GM21515 (cell line): ENCODE measurements around the gene PLA2G7.
"Not testable (repeated sequence)": the region's sequence is repeated elsewhere in the genome, so short reads cannot be mapped to it uniquely, and the experiment has no call there.

Experiments used
- ATAC-seq: cut with Tn5 transposase; IDR thresholded peaks from one replicate; pipeline ENCODE4 v1.9.1; 2021; ENCODE audit not compliant: unreplicated experiment

PLA2G7 gene

DNA sequence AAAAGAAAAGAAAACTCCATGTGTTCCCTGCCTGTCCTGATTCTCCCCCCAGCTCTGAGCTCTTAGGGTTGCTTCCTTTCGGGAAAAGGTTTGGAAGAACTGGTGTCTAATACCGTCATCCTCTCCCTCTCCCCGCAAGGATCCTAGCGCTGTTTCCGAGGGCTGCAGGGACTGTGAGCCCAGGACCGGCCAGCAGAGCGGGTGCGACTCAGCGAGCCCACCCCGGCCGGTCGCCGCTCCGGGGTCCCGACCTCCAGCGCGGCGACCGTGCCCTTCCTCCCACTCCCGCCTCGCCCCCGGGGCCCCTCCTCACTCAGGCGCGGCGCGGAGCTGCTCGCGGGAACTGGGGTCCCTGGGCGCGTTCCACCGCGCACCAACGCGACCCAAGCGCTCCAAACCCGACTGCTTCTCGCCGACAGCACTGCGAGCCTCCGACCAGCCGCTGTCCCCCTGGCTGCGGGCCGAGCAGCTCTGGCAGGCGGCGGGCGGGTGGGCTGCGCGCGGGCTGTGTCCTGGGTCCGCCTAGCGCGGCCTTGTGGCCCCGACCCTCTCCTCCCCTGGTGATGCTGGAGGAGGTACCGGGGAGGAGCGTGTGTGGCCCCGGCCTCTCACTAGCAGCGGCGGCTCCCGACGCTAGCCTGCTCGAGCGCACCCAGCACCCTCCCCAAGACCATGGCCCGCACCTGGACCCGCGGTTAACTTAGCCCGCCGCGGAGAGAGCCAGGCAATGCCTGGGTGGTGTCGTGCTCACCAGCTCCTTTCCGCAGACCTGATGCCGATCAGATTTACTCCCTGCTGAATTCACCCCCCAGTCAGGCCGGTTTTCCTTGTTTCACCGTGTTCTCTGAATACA lies at the start of gene PLA2G7:
TSS of gene PLA2G7 (minus strand) at position 509 of the 853 bp plus-strand sequence. CDS start 12,484 bp downstream, outside the sequence.
- no peak for ATAC-seq

DNA sequence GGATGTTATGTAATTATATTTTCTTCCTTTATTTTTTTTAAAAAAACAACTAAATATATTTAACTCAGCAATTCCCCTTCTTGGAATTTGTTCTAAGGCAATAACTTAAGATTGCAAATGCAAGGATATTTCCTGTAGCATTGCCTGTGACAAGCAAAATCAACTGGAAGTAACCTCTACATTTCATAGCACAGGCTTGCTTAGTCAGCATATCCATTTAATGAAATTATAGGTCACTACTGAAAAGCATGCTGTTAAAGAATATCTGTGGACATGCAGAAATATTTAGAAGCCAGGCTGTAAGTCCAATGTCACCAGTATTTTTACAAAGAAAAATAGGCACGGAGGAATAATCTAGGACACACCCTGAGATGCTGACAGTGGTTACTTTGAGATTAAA lies 49.4 kb upstream of the PLA2G7 start:
- no peak for ATAC-seq

DNA sequence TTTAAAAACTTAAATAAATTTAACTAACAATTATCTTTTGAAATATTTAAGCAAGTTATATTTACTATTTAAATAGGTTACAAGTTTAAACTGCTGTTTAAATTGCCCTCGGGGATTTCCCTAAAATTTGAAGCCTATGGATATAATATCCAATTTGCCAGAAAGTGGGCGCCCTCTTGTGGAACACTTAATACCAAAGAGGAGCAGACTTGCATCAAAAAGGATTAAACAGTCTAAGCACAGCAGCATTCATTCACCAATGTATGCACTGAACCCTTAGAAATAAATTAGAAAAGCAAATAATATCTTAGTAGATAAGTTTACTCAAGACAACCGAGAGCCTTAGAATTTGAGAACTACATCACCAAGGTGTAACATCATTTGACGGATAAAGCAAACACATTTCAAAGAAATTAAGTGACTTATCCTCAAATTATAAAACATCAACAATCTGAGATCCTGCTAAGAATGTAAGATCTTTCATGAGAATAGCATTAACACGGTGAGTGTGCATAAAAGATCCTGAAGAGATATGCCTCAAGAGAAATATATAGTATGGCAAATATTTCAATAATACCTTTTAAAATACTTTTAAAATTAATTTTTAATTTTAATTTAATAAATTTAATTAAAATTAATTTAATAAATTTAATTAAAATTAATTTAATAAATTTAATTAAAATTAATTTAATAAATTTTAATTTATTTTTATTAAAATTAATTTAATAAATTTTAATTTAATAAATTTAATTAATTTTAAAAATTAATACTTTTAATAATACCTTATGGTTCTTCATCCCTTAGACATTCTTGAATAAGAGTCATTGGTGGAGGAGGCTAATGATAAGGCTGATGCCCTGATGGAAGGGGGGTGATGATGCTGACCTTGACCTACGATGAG lies 46.6 kb upstream of the PLA2G7 start:
- no peak for ATAC-seq

DNA sequence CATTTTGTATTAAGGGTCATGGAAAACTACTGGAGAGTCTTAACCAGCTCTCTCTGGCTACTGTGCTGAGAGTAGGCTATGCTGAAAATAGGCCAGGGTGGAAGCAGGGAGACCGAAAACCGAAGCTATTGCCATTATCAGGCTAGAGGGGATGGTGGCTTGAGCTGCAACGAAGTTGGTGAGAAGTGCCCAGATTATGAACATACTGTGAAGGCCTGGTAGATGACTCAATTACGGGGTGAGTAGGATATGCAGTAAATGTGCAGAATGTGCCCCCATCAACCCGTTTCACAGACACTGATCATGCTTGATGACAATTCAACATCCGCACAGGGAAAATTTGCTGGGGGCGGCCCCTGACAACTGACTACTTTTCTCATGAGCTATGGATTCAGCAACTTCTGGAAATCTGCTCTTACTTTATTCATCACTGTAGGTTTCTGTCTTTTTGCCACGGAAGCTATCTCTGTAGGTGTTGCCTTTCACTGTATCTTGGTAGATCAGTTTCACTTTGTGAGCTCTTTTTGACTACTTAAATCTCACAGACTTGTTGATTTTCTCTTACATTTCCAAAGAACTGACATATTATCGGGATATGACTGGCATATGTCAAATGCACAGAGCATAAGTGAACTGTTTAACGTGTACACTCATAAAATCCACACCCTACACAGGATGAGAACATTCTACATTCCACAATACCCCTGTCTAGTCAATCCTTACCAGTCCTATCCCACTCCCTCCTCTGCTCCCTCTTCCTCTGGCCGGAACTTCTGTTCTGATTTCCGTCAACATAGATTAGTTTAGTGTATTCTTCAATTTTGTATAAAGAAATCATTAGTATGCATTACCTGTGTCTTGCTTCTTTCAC lies 42.5 kb upstream of the PLA2G7 start:
- no peak for ATAC-seq

DNA sequence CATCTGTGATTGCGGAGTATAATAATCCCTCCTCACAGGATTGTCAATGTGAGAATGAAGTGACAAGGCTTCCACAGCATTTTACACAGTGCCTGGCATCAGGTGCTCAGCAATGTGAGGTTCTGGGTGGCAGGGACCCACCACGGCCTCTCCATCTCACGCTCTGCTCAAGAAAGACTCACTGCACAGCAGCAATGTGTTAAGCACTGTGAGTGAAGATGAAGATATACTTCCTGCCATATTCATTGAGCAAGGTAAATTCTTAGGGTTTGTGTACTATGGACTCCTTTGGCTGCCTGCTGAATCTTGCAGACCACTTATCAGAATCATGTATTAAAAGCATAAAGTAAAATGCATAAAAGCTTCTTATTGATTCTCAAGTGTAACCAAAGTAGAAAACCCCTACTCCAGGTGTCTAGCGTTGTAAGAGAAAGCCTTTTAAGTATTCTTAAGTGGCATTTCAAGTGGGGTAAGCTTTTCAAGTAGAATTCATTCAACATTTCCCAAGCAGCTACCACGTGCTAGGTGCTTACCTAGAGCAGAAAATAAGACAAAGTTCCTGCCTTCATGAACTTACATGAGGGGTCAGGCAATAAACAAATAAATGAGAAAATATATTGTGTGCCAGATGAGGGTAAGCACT lies 41.0 kb upstream of the PLA2G7 start:
- ATAC-seq = no peak

DNA sequence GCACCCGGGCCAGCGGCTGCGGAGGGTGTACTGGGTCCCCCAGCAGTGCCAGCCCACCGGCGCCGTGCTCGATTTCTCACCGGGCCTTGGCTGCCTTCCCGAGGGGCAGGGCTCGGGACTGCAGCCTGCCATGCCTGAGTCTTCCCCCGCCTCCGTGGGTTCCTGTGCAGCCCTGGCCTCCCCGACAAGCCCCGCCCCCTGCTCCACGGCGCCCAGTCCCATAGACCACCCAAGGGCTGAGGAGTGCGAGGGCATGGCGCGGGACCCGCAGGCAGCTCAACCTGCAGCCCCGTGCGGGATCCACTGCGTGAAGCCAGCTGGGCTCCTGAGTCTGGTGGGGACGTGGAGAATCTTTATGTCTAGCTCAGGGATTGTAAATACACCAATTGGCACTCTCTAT lies 39.6 kb upstream of the PLA2G7 start:
- not testable (repeated sequence) for ATAC-seq

DNA sequence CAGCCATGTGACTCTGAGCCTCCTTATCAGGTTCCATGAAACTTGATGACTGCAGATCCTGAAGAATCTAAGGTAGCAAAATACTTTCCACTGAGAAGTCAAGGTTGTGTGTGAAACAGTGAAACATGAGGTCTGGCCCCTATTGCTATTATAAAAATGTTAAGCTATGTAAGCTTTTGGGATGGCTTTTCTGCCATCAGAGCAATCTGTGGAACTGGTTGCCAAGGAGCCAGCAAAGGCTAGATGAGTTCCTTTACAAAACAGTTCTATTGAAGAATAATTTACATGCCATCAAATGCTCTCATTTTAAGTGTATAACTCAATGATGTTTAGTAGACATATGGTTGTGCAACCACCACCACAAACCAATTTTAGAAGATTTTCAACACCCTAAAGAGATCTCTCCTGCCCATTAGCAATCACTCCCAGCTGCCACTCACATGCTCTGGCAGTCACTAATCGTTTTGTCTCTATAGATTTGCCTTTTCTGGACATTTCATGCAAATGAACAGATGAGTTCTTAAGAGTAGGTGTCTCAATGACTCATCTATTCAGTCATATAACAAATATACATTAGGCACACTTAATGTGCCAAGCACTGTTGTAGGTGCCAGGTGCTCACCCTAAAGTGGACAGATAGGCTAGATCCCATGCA lies 38.2 kb upstream of the PLA2G7 start:
- no peak for ATAC-seq

DNA sequence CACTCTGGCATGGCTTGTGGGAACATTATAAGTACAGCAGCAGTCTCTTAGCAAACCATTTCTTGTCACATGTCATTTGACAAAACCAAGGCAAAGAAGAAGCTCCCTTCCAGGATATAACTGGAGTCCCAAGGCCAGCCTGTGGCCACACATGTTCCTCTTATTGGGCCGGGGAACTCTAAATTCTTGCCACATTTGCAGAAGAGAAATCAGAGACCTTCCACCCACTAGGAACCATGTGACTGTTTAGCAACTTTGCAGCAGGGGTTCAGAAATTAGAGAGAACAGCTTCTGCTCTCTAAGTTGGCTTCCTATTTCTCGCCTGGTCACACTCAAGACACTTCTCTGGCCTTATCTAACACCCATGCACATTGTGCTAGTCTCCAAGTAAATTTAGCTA lies 37.6 kb upstream of the PLA2G7 start:
- peak; percentile 55 for ATAC-seq

DNA sequence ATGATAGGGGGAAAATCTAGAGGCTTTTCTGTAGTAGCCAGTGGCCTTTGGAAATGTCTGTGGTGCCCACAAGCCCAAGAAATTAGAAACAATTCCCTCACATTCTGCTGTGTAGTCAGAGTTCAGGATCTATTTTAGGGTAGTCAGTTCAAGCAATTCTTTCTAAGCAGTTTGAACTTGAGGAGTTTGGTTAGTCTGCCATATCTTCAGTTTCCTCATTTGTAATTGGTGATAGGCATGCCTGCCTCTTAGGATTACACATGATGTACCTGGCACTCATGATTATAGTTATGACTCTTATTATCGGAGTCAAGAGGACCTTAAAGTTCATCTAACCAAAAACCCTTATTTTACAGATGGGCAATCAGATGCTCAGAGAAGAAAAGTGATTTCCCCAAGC lies 36.8 kb upstream of the PLA2G7 start:
- ATAC-seq = no peak

DNA sequence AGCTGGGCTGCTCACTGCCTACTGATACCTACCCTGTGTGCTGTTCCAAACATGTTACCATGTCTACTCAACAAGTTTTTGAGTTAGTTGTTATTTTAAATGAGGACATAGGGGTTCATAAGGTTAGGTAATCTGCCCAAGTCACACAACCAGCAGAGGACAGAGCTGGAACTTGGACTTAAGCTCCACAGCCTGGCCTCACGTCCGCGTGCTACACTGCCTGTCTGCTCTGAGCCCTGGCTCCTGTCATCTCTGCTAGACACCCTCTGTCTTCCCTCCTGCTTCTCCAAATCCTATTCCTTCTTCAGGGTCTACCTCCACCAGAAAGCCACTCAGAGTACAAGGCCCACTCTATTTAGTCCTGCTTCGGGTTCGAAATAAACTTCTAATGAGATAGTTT lies 29.8 kb upstream of the PLA2G7 start:
- ATAC-seq = no peak

DNA sequence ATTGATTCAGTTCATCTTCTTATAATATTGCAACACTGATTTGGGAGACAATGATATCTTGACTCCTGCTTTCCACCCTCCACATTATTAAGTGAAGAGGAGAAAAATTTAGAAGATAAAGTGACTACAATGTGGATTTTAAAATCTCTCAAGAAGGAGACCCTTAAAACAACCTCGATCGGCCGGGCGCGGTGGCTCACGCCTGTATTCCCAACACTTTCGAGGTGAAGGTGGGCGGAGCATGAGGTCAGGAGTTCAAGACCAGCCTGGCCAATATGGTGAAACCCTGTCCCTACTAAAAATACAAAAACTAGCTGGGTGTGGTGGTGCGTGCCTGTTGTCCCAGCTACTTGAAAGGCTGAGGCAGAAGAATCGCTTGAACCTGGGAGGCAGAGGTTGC lies 29.1 kb upstream of the PLA2G7 start:
- not testable (repeated sequence) for ATAC-seq

DNA sequence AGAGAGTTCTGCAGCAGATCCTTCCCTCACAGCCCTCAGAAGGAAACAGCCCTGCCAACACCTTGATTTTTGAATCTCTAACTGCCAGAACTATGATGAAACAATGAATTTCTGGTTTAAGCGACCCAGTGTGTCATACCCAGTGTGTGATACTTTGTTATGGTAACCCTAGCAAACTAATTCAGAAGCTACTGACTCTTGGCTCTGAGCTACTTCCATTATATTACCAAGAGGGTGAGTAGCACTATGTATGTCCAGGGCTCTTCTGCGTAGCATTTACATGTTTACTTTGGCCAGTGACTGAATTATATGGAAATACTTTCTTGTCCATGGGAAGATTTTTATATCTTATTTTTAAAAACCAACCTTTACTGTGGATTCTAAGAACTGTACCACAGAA lies 28.3 kb upstream of the PLA2G7 start:
- no peak for ATAC-seq

DNA sequence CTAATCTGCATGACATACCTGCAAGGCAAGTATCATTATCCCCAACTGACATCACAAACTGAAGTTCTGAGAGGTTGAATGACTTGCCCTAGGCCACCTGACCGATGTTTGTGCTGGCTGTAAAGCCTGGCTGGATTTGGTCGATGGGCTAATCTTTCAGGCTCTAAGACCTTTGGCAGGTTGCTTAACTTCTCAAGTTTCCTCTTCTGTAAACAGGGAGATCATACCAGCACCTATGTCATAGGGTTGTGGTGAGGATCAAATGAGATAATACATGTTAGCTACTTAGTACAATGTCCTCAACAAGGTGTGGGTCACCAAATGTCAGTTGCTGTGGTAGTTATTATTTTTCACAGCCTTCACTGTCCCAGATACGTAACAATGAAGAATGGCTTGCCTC lies 25.8 kb upstream of the PLA2G7 start:
- ATAC-seq = no peak

DNA sequence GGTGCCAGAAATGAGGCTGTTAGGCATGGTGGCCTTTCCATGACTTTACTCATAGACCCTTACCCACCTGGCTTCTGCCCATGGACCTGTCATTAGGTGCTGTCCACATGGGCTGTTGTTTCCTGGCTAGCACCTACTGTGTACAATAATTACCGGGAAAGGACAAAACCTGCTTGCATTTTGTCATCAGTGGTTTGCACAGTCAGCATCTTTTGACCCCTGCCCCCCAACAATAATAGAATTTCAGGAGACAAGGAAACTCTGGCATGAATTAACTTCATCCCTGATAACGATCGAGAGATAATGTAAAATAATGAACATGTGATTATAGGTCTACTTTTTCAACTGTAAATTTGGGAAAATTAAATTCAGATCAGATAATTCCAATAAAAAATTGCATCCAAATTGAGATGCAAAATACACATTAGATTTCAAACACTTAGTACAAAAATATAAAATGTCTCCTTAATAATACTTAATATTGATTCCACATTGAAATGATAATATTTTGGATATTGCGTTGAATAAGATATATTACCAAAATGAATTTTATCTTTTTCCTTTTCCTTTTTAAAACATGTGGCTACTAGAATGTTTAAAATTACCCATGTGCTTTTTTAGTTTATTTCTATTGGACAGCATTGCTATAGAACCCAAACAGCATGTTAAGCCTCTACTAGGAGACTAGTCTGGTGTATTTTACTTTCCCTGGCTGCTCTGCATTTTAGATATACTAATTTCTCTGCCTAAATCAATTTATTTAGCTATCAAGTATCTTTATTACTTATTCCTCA lies 24.0 kb upstream of the PLA2G7 start:
- ATAC-seq = no peak

DNA sequence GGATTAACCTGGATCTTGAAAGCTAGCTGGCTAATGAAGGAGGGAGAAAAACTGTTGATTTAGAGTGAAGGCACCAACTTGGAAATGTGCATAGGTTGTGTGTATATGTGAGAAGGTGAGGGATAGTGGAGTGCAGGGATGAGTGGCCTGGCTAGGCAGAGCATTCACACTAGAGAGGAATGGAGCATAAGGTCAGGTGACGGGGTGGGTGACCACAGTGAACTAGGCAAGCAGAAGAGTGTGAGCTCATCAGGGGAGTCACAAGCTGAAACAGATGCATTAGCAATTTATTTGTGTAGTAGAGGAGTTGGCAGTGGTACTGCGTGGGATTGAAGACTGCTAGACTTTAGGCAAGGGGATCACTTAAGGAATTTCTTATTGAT lies 22.0 kb upstream of the PLA2G7 start:
- no peak for ATAC-seq

DNA sequence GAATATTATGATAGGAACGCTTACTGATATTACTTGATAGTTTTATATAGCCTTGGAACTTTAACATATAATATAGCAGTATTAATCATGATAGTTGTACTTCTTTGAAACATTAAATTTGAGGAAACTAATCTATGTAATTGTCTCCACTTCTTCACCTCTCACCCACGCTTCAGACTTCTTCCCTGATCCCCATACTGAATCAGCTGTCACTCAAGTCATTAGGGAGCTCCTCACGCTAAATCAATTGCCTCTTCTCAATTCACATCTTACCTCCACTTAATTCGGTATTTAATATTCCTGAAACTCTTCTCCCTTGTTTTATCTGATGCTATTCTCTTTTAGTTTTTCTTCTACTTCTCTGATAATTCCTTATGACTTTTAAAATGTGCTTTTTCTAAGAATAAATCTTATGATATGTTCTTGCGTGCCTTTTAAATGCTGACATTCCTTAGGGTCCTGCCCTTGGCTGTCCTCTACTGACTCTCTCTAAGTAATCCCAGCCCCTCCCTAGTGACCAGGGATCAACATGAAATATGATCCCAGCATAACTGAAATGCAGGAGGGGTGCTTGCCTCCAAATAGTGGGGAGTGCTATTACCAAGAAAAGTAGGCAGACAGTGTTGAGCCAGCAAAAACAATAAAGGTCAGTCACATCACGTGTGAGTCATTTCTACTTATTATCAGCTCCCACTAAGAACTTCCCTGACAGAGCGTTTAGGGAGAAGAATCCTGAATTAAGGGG lies 21.5 kb upstream of the PLA2G7 start:
- ATAC-seq = no peak

DNA sequence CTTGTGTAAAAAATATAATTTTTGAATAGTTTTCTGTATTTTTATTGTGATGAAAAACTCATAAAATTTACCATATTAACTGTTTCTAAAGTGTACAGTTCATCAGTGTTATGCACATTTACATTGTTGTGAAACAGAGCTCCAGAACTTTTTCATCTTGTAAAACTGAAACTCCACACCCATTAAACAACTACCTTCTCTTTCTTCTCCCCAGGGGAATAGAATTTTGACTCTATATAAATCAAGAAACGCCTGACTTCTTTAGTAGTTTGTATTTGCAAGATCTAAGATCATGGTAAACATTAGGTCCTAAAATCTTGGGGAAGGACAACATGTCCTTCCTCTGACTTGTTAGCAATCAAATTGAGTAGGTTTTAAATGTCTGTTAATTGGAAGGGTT lies 20.7 kb upstream of the PLA2G7 start:
- ATAC-seq = no peak

DNA sequence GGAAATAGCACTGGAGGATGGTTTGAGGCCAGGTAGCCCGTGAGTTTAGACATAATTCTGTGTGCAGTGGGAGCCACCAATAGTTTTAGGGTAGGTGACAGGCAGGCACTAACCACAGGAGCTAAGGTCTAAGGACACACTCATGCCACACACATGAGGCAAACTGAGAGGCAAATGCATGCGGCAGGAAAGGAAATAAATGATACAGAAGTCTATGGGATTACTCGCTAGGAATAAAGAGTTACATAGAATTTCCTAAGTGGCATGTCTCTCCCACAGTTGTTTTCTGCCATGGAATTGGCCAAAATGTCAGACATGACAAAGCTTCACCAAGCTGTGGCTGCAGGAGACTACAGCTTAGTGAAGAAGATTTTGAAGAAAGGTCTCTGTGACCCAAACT lies 16.5 kb upstream of the PLA2G7 start:
- ATAC-seq = no peak

DNA sequence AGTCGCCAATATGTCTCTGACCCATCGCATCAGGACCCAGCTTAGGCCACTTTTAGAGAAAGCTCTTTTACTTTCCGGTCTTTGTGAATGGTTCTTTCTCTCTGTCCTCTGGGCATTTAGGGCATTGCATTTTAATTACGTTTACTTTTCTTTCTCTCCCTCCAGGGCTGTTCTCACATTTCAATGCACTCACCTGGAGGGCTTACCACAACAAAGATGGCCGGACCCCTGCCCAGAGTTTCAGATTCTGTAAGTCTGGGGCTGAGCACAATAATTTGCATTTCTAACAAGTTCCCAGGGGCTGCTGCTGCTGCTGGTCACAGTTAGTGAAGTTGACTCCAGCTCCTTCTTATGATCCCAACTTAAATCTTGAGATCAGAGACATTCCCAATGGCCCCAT lies 14.6 kb upstream of the PLA2G7 start:
- no peak for ATAC-seq
